Liver (tissue), 9 donors: ENCODE data around the gene NR2C1. TPM values are rescaled to one million over a fixed set of nuclear protein-coding genes. Genes with fewer than 3 reads are reported as not detected.

Experiments used
- DNase-seq: peaks from one replicate; pipeline ENCODE4 v3.0.0-alpha.2; 2017; ENCODE audit warnings: low spot score
- H3K27ac ChIP-seq, 2 donors: one replicate each; pipeline ENCODE4 v1.7.0; 2013; ENCODE audit warnings: inconsistent platforms in 2 of 2, low read length in 2 of 2, control low read depth in 1 of 2, low read depth in 1 of 2, mild to moderate bottlenecking in 1 of 2
- H3K27me3 ChIP-seq, 4 donors: one replicate each; pipeline versions ENCODE4 v1.6.1 to v1.7.0; 2013; ENCODE audit warnings: low read length in 3 of 4, inconsistent platforms in 1 of 4, mild to moderate bottlenecking in 1 of 4, moderate library complexity in 1 of 4; ENCODE audit not compliant: control insufficient read depth in 4 of 4, insufficient read depth in 4 of 4
- H3K36me3 ChIP-seq, 4 donors: one replicate each; pipeline versions ENCODE4 v1.6.1 to v1.7.0; 2013; ENCODE audit warnings: low read length in 3 of 4, mild to moderate bottlenecking in 3 of 4, low read depth in 1 of 4, moderate library complexity in 1 of 4; ENCODE audit not compliant: control insufficient read depth in 4 of 4, insufficient read depth in 3 of 4
- H3K4me1 ChIP-seq, 4 donors: one replicate each; pipeline versions ENCODE4 v1.6.1 to v1.7.0; 2013; ENCODE audit warnings: low read length in 3 of 4, mild to moderate bottlenecking in 3 of 4, moderate library complexity in 1 of 4; ENCODE audit not compliant: control insufficient read depth in 4 of 4, insufficient read depth in 4 of 4
- H3K4me3 ChIP-seq, 3 donors: one replicate each; pipeline versions ENCODE4 v1.6.1 to v1.7.0; 2013; ENCODE audit warnings: low read length in 3 of 3, control low read depth in 1 of 3, low read depth in 1 of 3, mild to moderate bottlenecking in 1 of 3
- H3K9ac ChIP-seq, 2 donors: one replicate each; pipeline ENCODE4 v1.7.0; 2013; ENCODE audit warnings: low read length in 2 of 2, mild to moderate bottlenecking in 2 of 2, moderate library complexity in 2 of 2, control low read depth in 1 of 2, low read depth in 1 of 2
- H3K9me3 ChIP-seq, 4 donors: one replicate each; pipeline versions ENCODE4 v1.6.1 to v1.7.0; 2013; ENCODE audit warnings: low read length in 3 of 4; ENCODE audit not compliant: control insufficient read depth in 4 of 4
- CTCF ChIP-seq: fragments of 150-350 bp; IDR thresholded peaks from 2 replicates; pipeline ENCODE4 v1.5.1; 2017; ENCODE audit warnings: improper control_type of control experiment, low read depth, low read length; ENCODE audit not compliant: missing input control
- FOXA2 ChIP-seq: IDR thresholded peaks from 2 replicates; pipeline ENCODE4 v1.6.1; 2016; ENCODE audit warnings: antibody characterized with exemption
- MAX ChIP-seq: IDR thresholded peaks from 2 replicates; pipeline ENCODE4 v1.6.1; 2016; ENCODE audit warnings: antibody characterized with exemption
- NR2F2 ChIP-seq: IDR thresholded peaks from 2 replicates; pipeline ENCODE4 v1.6.1; 2016; ENCODE audit warnings: antibody characterized with exemption
- RAD21 ChIP-seq, 2 donors: IDR thresholded peaks; 2 replicates each; pipeline ENCODE4 v1.6.1; 2016; ENCODE audit warnings: antibody characterized with exemption in 2 of 2, mild to moderate bottlenecking in 2 of 2
- REST ChIP-seq: IDR thresholded peaks from 2 replicates; pipeline ENCODE4 v1.6.1; 2016; ENCODE audit warnings: antibody characterized with exemption, mild to moderate bottlenecking
- RXRA ChIP-seq, 2 donors: IDR thresholded peaks; 2 replicates each; pipeline ENCODE4 v1.6.1; 2017 to 2018; ENCODE audit warnings: antibody characterized with exemption in 2 of 2, mild to moderate bottlenecking in 1 of 2
- TAF1 ChIP-seq: conservative IDR thresholded peaks from 2 replicates; pipeline ENCODE4 v1.6.1; 2016; ENCODE audit warnings: antibody characterized with exemption, mild to moderate bottlenecking
- ZBTB33 ChIP-seq: IDR thresholded peaks from 2 replicates; pipeline ENCODE4 v1.6.1; 2016; ENCODE audit warnings: antibody characterized with exemption
- WGBS: extraction: QIAGEN DNeasy Blood & Tissue Kit; methylation state at CpG from one replicate; pipeline ENCODE4 v1.1.7; 2013; 5-methylcytosine and 5-hydroxymethylcytosine counted together
- polyA plus RNA-seq, 2 donors: library from polyadenylated mRNA; stranded (reverse) in 1 of 2; unstranded in 1 of 2; fragments of 200-250 nt in 1 of 2; fragments of >200 nt in 1 of 2; fragmentation: Nextera tagmentation in 1 of 2; extraction: Ambion mirVana in 1 of 2; gene quantifications; one replicate each; pipeline versions ENCODE4 v1.2.1 to v1.2.3, GENCODE V29; 2013 to 2015
- total RNA-seq, 2 donors: library from RNA; depleted of rRNA; stranded (reverse); fragments of >200 nt; gene quantifications; one replicate each; pipeline ENCODE4 v1.2.3, GENCODE V29; 2014
- donor health status: healthy.
- donor health status: healthy.
- donor health status: healthy.
- donor health status: healthy.
- donor health status: healthy.

Gene NR2C1
- total and polyA plus RNA-seq, 4 donors, result 8.3 to 32.0 (median 21.0) TPM

- H3K4me1 ChIP-seq, result no peaks in the 10 kb centered on the region
- no peak overlapping the region for H3K4me3 ChIP-seq
- H3K36me3 ChIP-seq, result no peaks in the 10 kb centered on the region
- H3K9ac ChIP-seq, result no peak overlapping the region
- WGBS, result 64% methylated on average over 4 of the region's 4 CpGs
- TF ChIP-seq RXRA (IDR thresholded peaks at IDR 0.05) (no peak), TAF1 (no peak), RAD21 (IDR thresholded peaks at IDR 0.05) (peak; percentile 57 to 62), CTCF (peak; percentile 11), MAX (no peak)
- H3K27ac ChIP-seq, result no peak overlapping the region
- no peaks in the 10 kb centered on the region for H3K9me3 ChIP-seq
- H3K27me3 ChIP-seq, result no peaks in the 10 kb centered on the region
- DNase-seq, result no peak
Observed at GRCh38 chr12:94980577-94980976, 92.8 kb downstream of the NR2C1 start.

GRCh38 chr12:94979941-94980340 lies 93.5 kb downstream of the NR2C1 start:
- TF ChIP-seq REST, result no peak
- no peak for TF ChIP-seq FOXA2
- TF ChIP-seq ZBTB33, result no peak
- TF ChIP-seq RXRA (IDR thresholded peaks at IDR 0.05), result no peak
- TF ChIP-seq NR2F2, result no peak
- no peak for TF ChIP-seq TAF1
- TF ChIP-seq CTCF, result no peak
- Histone ChIP-seq H3K9ac (no peak overlapping the region), H3K4me3 (no peak overlapping the region), H3K27me3 (no peaks in the 10 kb centered on the region), H3K9me3 (no peaks in the 10 kb centered on the region), H3K27ac (no peak overlapping the region), H3K36me3 (no peaks in the 10 kb centered on the region), H3K4me1 (no peaks in the 10 kb centered on the region)
- DNase-seq, result no peak
- WGBS, result 87% methylated on average over 4 of the region's 4 CpGs
